ENCODE measurements around the gene COP1.

The COP1 gene

GRCh38 chr1:176199707-176200106, 7.4 kb downstream of the COP1 start:
- no peak for DNase-seq (ENCODE audit: low read depth)

GRCh38 chr1:176198413-176198812, 8.7 kb downstream of the COP1 start:
- DNase-seq (ENCODE audit: low read depth), result no peak

DNA sequence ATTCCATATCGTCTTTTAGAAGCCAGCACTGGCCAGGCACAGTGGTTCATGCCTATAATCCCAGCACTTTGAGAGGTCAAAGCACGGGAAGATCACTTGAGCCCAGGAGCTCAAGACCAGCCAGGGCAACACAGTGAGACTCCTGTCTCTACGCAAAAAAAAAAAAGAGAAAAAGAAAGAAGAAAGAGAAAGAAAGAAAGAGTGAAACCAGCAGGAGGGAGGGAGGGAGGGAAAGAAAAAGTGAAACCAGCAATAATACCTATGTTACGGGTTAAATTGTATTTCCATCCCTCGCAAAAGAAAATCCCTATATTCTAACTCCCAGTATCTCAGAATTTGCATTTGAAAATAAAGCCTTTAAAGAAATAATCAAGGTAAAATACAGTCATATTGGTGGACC, 10.4 kb downstream of the COP1 start:
- no peak for DNase-seq (ENCODE audit: low read depth)

- DNase-seq (ENCODE audit: low read depth), result no peak
Observed at GRCh38 chr1:176195547-176195946, 11.5 kb downstream of the COP1 start.

DNA sequence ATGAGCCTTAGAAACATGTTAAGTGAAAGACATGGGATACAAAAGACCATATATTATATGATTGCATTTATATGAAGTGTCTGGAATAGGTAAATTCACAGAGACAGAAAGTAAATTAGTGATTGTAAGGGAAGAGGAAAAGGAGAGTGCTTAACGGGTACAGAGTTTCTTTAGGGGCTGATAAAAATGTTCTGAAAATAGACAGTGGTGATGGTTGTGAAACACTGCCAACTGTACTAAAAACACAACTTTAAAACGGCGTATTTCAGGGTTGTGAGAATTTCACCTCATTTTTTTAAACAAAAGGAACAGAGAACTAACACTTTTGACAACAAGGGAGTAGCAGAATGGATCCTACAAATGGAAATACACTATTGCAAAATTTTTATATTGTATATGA, 13.4 kb downstream of the COP1 start:
- DNase-seq (ENCODE audit: low read depth), result no peak

DNA sequence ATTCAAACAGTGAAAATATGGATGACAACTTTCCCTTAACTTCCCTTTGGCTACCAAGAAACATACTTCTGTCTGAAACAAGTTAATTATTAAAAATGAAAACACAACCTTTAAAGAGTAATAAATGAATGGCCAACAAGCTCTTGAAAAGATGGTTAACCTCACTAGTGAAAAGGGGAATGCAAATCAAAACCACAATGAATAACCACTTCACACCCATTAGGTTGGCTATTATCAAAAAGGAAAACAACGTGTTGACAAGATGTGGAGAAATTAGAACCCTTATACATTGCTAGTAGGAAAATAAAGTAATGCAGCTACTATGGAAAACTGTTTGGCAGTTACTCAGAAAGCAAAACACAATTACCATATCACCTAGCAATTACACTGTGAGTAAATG, 14.1 kb downstream of the COP1 start:
- no peak for DNase-seq (ENCODE audit: low read depth)

DNA sequence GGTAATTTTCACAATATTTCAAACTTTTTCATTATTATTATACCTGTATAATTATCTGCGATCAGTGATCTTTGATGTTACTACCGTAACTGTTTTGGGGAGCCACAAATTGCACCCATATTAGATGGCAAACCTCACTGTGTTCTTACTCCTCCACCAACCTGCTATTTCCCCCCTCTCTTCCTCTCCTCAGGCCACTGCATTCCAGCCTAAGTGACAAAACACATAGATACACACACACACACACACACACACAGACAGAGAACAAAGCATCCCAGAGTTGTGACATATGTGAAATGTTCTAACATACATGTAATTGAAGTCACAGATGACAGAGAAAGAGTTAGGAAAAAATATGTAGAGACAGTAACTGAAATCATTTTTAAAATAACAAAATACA, 18.5 kb downstream of the COP1 start:
- no peak for DNase-seq (ENCODE audit: low read depth)

- no peak for DNase-seq (ENCODE audit: low read depth)
Observed at GRCh38 chr1:176187001-176187400, 20.1 kb downstream of the COP1 start.

- no peak for DNase-seq (ENCODE audit: low read depth)
Observed at GRCh38 chr1:176183618-176184017, 23.5 kb downstream of the COP1 start.

GRCh38 chr1:176178316-176178715, 28.8 kb downstream of the COP1 start:
- no peak for DNase-seq (ENCODE audit: low read depth)

DNA sequence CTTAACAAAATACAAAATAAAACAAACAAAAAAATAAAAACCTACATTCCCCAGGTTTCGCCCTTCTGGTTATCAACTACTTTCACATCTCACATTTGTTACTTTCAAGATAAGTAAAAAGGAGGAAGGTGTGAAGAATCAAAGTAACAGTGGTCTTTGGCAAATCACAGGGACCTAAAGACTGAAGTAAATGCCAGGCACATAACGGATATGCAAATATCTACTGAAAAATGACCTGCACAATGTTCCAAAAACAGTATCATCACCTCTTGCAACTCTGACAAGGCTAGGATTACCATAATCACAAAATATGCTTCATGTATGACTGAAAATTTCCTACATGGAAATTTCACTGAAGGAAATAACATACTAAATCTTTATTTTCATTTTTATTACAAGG, 29.3 kb downstream of the COP1 start:
- DNase-seq (ENCODE audit: low read depth), result no peak

- DNase-seq (ENCODE audit: low read depth), result no peak
Observed at GRCh38 chr1:176174108-176174507, 33.0 kb downstream of the COP1 start.

DNA sequence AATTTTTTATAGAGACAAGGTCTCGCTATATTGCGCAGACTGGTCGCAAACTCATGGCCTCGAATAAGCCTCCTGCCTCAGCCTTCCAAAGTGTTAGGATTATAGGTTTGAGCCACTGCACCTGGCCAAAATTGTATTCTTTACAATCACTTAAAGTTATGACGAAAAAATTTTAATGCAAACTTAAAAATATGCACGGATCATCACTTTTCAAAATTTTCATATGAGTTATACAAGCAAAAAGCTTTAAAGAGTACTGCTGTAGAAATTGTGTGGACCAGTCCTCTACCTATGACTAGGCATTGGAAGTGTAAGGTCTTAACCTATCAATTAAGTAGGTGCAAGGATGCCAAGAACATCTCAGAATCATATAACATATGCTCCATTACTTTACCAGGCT, 34.9 kb downstream of the COP1 start:
- no peak for DNase-seq (ENCODE audit: low read depth)

DNA sequence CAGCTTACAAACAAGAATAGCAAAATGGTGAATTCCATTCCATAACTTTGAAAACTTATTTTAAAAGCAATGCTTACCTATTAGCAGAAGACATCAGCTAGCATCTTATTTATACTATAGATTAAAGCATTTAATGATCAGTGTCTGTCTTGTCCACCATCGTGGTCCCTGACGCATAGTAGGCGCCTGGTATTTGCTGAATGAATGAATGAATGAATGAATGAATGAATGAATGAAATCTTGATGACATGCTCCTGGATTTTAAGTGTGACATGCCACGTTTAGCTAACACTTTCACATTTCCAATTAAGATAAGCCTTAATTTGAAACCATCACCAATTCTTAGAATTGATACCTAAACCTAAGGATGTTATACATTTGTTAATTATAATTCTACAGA, 39.9 kb downstream of the COP1 start:
- no peak for DNase-seq (ENCODE audit: low read depth)

GRCh38 chr1:176165573-176165972, 41.5 kb downstream of the COP1 start:
- DNase-seq (ENCODE audit: low read depth), result no peak

DNA sequence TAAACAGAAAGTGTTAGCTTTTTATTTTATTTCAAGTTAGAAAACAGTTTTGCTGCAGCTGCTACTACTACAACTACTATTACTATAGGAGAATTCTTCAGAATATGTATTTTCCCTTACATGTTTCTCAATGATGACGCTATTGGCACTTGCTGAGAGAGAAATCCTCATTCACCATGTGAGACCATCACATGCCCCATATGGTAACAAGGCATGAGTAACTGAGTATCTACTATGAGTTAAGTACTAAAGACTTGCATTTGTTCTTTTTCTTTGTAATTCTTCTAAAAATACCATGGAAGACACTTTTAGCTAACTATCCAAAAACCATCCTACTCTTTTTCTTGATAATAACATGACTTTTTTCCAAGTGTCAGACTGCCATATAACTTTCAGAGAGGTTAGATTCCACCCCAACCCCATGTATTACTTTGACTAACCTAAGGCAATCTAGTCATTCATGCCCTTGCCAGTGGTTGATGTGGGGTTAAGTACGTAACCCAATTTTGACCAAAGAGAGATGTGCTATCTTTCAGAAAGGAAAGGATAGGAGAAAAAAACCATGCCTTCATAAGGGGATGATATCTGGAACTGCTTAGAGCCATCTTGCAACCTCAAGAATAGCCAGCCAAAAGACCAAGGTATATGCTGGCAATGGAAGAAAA, 42.9 kb downstream of the COP1 start:
- DNase-seq (ENCODE audit: low read depth), result no peak

GRCh38 chr1:176159993-176160392, 47.1 kb downstream of the COP1 start:
- no peak for DNase-seq (ENCODE audit: low read depth)

DNA sequence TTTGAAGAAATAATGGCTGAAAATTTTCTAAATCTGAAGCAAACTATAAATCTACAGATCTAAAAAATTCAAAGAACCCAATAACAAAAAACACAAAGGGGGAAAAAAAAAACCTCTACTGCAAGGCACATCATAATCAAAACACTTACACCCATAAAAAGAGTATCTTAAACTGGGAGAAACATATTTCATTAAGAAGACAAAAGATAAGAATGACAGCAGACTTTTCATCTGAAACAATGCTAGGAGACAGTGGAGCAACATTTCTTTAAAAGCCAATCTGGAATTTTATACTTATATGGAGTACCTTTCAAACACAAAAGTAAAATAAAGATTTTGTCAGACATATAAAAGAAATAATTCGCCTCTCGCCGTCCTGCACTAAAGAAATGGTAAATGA, 49.1 kb downstream of the COP1 start:
- no peak for DNase-seq (ENCODE audit: low read depth)

GRCh38 chr1:176149939-176150807, 56.9 kb downstream of the COP1 start:
- no peak for DNase-seq (ENCODE audit: low read depth)

DNA sequence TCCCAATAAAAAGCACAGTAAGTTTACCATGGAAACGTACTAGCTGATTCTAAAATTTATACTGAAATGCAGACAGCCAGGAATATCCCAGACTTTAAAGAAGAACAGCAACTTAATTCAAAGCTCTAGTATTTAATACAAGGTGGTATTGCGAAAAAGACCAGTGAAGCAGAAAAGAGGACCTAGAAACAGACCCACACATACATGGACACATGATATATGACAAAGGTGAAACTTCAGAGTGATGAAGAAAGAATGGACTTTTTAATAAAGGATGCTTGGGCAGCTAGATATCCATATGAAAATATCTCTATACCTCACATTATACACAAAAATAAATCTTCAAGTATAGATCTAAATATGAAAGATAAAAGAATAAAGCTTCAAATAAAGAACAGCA, 62.6 kb downstream of the COP1 start:
- DNase-seq (ENCODE audit: low read depth), result no peak

DNA sequence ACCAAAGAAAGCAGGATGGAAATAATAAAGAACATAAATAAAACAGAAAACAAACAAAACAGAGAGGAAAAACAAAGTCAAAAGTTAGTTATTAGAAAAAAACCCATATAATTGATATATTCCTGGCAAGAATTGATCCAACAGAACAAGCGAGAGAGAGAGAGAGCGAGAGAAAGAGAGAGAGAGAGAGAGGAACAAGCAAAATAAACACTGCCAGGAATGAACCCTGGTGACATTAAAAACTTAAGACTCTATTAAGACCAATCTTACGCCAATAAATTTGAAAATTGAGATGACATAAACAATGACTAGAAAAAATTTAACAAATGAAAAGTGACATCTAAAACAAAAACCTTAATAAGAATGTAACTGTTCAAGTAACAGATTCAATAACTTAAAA, 64.1 kb downstream of the COP1 start:
- no peak for DNase-seq (ENCODE audit: low read depth)

GRCh38 chr1:176141449-176141848, 65.6 kb downstream of the COP1 start:
- no peak for DNase-seq (ENCODE audit: low read depth)

GRCh38 chr1:176136891-176137290, 70.2 kb downstream of the COP1 start:
- no peak for DNase-seq (ENCODE audit: low read depth)

GRCh38 chr1:176134666-176135065, 72.4 kb downstream of the COP1 start:
- no peak for DNase-seq (ENCODE audit: low read depth)
